HL-60 (cell line): Measurements from ENCODE around the gene TPST1.
A peak's percentile ranks its signal among the peaks of the same experiment; 100 is the strongest.

Source experiments
- DNase-seq, 2 experiments: peaks; one replicate each; pipeline ENCODE4 v3.0.0-alpha.2; 2010 to 2020; ENCODE audit warnings: low read depth in 1 of 2, low spot score in 1 of 2
- H3K27ac ChIP-seq: fragments of 250-450 bp; sonication (Bioruptor Pico); replicated peaks from 2 replicates; pipeline ENCODE4 v1.5.1; 2020; ENCODE audit warnings: mild to moderate bottlenecking, moderate library complexity
- H3K27me3 ChIP-seq: fragments of 250-450 bp; sonication (Bioruptor Pico); 2 replicates; pipeline ENCODE4 v1.5.1; 2021; ENCODE audit warnings: mild to moderate bottlenecking, moderate library complexity; ENCODE audit not compliant: insufficient read depth, poor library complexity, severe bottlenecking
- H3K4me3 ChIP-seq: replicated peaks from 2 replicates; pipeline ENCODE4 v1.5.1; 2011; ENCODE audit warnings: mild to moderate bottlenecking, control low read depth, low read length; ENCODE audit not compliant: insufficient read depth
- CTCF ChIP-seq: IDR thresholded peaks from one replicate; pipeline ENCODE4 v1.5.1; 2011; ENCODE audit warnings: low read length, control low read depth, inconsistent platforms; ENCODE audit not compliant: insufficient read depth
- GABPA ChIP-seq: IDR thresholded peaks from 2 replicates; pipeline ENCODE4 v1.6.1; 2012; ENCODE audit warnings: low read depth
- POLR2AphosphoS5 ChIP-seq: IDR thresholded peaks from 2 replicates; pipeline ENCODE4 v1.6.1; 2012; ENCODE audit warnings: low read depth
- REST ChIP-seq: IDR thresholded peaks from 2 replicates; pipeline ENCODE4 v1.6.1; 2012; ENCODE audit warnings: low read depth; ENCODE audit not compliant: insufficient replicate concordance
- SPI1 ChIP-seq: IDR thresholded peaks from 2 replicates; pipeline ENCODE4 v1.6.1; 2012; ENCODE audit warnings: low read depth, mild to moderate bottlenecking, borderline replicate concordance

The TPST1 gene

GRCh38 chr7:66282591-66282935, 77.4 kb downstream of the TPST1 start:
- H3K27ac ChIP-seq, result no peak overlapping the region
- no peak overlapping the region for H3K4me3 ChIP-seq
- no peaks in the 10 kb centered on the region for H3K27me3 ChIP-seq
- no peak for DNase-seq
- TF ChIP-seq REST (no peak), POLR2AphosphoS5 (no peak), SPI1 (no peak), CTCF (no peak), GABPA (no peak)

- DNase-seq, result no peak
- no peak overlapping the region for H3K27ac ChIP-seq
- no peak for TF ChIP-seq SPI1
- TF ChIP-seq GABPA, result no peak
- no peak for TF ChIP-seq POLR2AphosphoS5
- no peak for TF ChIP-seq CTCF
- no peak for TF ChIP-seq REST
- H3K27me3 ChIP-seq, result no peaks in the 10 kb centered on the region
- no peak overlapping the region for H3K4me3 ChIP-seq
Measured at GRCh38 chr7:66283003-66283920, 78.1 kb downstream of the TPST1 start.

- H3K27ac ChIP-seq, result peak overlapping the region; percentile 63
- peak; percentile 36 to 75 for DNase-seq
Measured at GRCh38 chr7:66296001-66296521, 90.9 kb downstream of the TPST1 start.

More at GRCh38 chr7:66296001-66296521, 90.9 kb downstream of the TPST1 start:
- Histone ChIP-seq H3K27me3 (no peaks in the 10 kb centered on the region), H3K4me3 (no peak overlapping the region)
- TF ChIP-seq CTCF (no peak), GABPA (no peak), SPI1 (no peak; the same call in 1 of the 2 replicates), REST (no peak)
